ENCODE measurements around the gene FCAMR. TPM values are rescaled to one million over a fixed set of nuclear protein-coding genes. Genes with fewer than 3 reads are reported as not detected.

FCAMR gene
- total RNA-seq, 2 donors from 2014 or later, result not detected

GRCh38 chr1:206912445-206913095 lies 57.7 kb downstream of the FCAMR start:
- ATAC-seq (peak; percentile 70 to 73), DNase-seq (ENCODE audit: low spot score) (peak; percentile 72)
- Mint-ChIP-seq H3K9me3 (no peaks in the 10 kb centered on the region), H3K27ac (peak overlapping the region; percentile 22 to 66), H3K36me3 (no peaks in the 10 kb centered on the region), H3K27me3 (no peaks in the 10 kb centered on the region), H3K4me1 (ENCODE audit: low read depth in 2 of 2) (peaks cover 62 to 65% of the 10 kb centered on the region in 2 donors), H3K4me3 (no peak overlapping the region)

- Mint-ChIP-seq H3K36me3 (no peaks in the 10 kb centered on the region), H3K4me1 (ENCODE audit: low read depth in 2 of 2) (peaks cover 55 to 56% of the 10 kb centered on the region in 2 donors), H3K27me3 (no peaks in the 10 kb centered on the region), H3K27ac (no peak overlapping the region), H3K4me3 (peak overlapping the region; percentile 33), H3K9me3 (no peaks in the 10 kb centered on the region)
- ATAC-seq, result peak; percentile 43 to 64
- DNase-seq (ENCODE audit: low spot score), result no peak
Measured at GRCh38 chr1:206911064-206911663, 59.1 kb downstream of the FCAMR start.

GRCh38 chr1:206909883-206910318 lies 60.4 kb downstream of the FCAMR start:
- Mint-ChIP-seq H3K27ac (no peak overlapping the region), H3K4me1 (ENCODE audit: low read depth in 2 of 2) (peaks cover 54 to 55% of the 10 kb centered on the region in 2 donors), H3K4me3 (no peak overlapping the region), H3K36me3 (no peaks in the 10 kb centered on the region), H3K27me3 (no peaks in the 10 kb centered on the region), H3K9me3 (no peaks in the 10 kb centered on the region)
- ATAC-seq (peak in 1 of 2 donors; percentile 7), DNase-seq (ENCODE audit: low spot score) (no peak)

GRCh38 chr1:206909161-206909882 lies 60.9 kb downstream of the FCAMR start:
- no peak overlapping the region for H3K27ac Mint-ChIP-seq

GRCh38 chr1:206908038-206908437 lies 62.2 kb downstream of the FCAMR start:
- H3K27me3 Mint-ChIP-seq, result no peaks in the 10 kb centered on the region
- ATAC-seq (no peak), DNase-seq (ENCODE audit: low spot score) (no peak)
- no peaks in the 10 kb centered on the region for H3K9me3 Mint-ChIP-seq
- H3K4me1 Mint-ChIP-seq (ENCODE audit: low read depth in 2 of 2), result peaks cover 49 to 50% of the 10 kb centered on the region in 2 donors
- H3K36me3 Mint-ChIP-seq, result no peaks in the 10 kb centered on the region
- H3K27ac Mint-ChIP-seq, result peak overlapping the region in 1 of 2 donors; percentile 39
- no peak overlapping the region for H3K4me3 Mint-ChIP-seq

More at GRCh38 chr1:206909161-206909882, 60.9 kb downstream of the FCAMR start:
- H3K9me3 Mint-ChIP-seq, result no peaks in the 10 kb centered on the region
- peak; percentile 34 to 61 for ATAC-seq
- DNase-seq (ENCODE audit: low spot score), result no peak
- H3K36me3 Mint-ChIP-seq, result no peaks in the 10 kb centered on the region
- H3K4me3 Mint-ChIP-seq, result no peak overlapping the region
- H3K4me1 Mint-ChIP-seq (ENCODE audit: low read depth in 2 of 2), result peaks cover 54 to 56% of the 10 kb centered on the region in 2 donors
- H3K27me3 Mint-ChIP-seq, result no peaks in the 10 kb centered on the region

Other genes with a start within 250 kb of the FCAMR start
- not detected for gene IL19, start 199.7 kb downstream of the FCAMR start, total RNA-seq
- under 1 TPM in 1 of 2 donors, not detected in 1; 0.95 TPM for gene IL10, start 198.0 kb downstream of the FCAMR start, total RNA-seq
- not detected for gene IL20, start 104.8 kb downstream of the FCAMR start, total RNA-seq
- gene IL24, start 73.0 kb downstream of the FCAMR start, total RNA-seq, result not detected
- 1 to 10 TPM; 4.1 to 6.8 TPM for gene FCMR, start 48.5 kb downstream of the FCAMR start, total RNA-seq
- gene PIGR, start 24.0 kb downstream of the FCAMR start, total RNA-seq, result under 1 TPM in 1 of 2 donors, not detected in 1; 0.08 TPM
- gene C1orf116, start 62.3 kb upstream of the FCAMR start, total RNA-seq, result not detected
- gene YOD1, start 80.7 kb upstream of the FCAMR start, total RNA-seq, result 10 to 100 TPM in 1 of 2 donors, 1 to 10 TPM in 1; 8.1 to 10.5 TPM
- 1 to 10 TPM; 1.3 to 2.7 TPM for gene PFKFB2, start 82.8 kb upstream of the FCAMR start, total RNA-seq
- under 1 TPM in 1 of 2 donors, not detected in 1; 0.38 TPM for gene C4BPB, start 118.4 kb upstream of the FCAMR start, total RNA-seq
- gene C4BPA, start 133.8 kb upstream of the FCAMR start, total RNA-seq, result not detected

All from natural killer cell treated with Interleukin-12 subunit alpha and Interleukin-12 subunit beta and Interleukin-15 and Interleukin-18, amount 100 ng/mL, for 72 hours (primary cell).